ENCODE data around the gene NDUFA11.

NDUFA11 gene

GRCh38 chr19:5903624-5904351 lies at the start of gene NDUFA11:
TSS of gene NDUFA11 (minus strand) at chr19:5903790. CDS start at chr19:5903708, 82 bp downstream.
- Histone ChIP-seq H3K9ac (ENCODE audit: low read length) (peak within 1 kb of the TSS; percentile 99), H3K4me1 (ENCODE audit: control insufficient read depth, insufficient read depth, low read length) (peaks cover 3% of the 10 kb centered on the region), H3K4me3 (ENCODE audit: low read length) (peak within 1 kb of the TSS; percentile 98), H3K36me3 (ENCODE audit: control insufficient read depth, insufficient read depth, low read length) (peaks cover 2% of the 10 kb centered on the region), H3K27ac (ENCODE audit: low read depth, low read length) (peak within 1 kb of the TSS; percentile 93), H3K27me3 (ENCODE audit: control insufficient read depth, insufficient read depth, low read length) (no peaks in the 10 kb centered on the region)

- Histone ChIP-seq H3K9ac (ENCODE audit: low read length) (no peak overlapping the region), H3K36me3 (ENCODE audit: control insufficient read depth, insufficient read depth, low read length) (no peaks in the 10 kb centered on the region), H3K27me3 (ENCODE audit: control insufficient read depth, insufficient read depth, low read length) (no peaks in the 10 kb centered on the region), H3K4me1 (ENCODE audit: control insufficient read depth, insufficient read depth, low read length) (peaks cover 70% of the 10 kb centered on the region), H3K4me3 (ENCODE audit: low read length) (no peak overlapping the region), H3K27ac (ENCODE audit: low read depth, low read length) (peak overlapping the region; percentile 85)
These were observed 49.5 kb upstream of the NDUFA11 start for GRCh38 chr19:5953030-5953589.

- Histone ChIP-seq H3K4me3 (ENCODE audit: low read length) (no peak overlapping the region), H3K9ac (ENCODE audit: low read length) (no peak overlapping the region), H3K27me3 (ENCODE audit: control insufficient read depth, insufficient read depth, low read length) (no peaks in the 10 kb centered on the region), H3K36me3 (ENCODE audit: control insufficient read depth, insufficient read depth, low read length) (no peaks in the 10 kb centered on the region), H3K4me1 (ENCODE audit: control insufficient read depth, insufficient read depth, low read length) (peaks cover 77% of the 10 kb centered on the region), H3K27ac (ENCODE audit: low read depth, low read length) (peak overlapping the region; percentile 85)
These were observed 48.8 kb upstream of the NDUFA11 start for GRCh38 chr19:5952193-5953029.

- H3K27ac ChIP-seq (ENCODE audit: low read depth, low read length) = no peak overlapping the region
- H3K9ac ChIP-seq (ENCODE audit: low read length) = no peak overlapping the region
- no peaks in the 10 kb centered on the region for H3K27me3 ChIP-seq (ENCODE audit: control insufficient read depth, insufficient read depth, low read length)
- H3K4me3 ChIP-seq (ENCODE audit: low read length) = no peak overlapping the region
- H3K36me3 ChIP-seq (ENCODE audit: control insufficient read depth, insufficient read depth, low read length) = no peaks in the 10 kb centered on the region
- H3K4me1 ChIP-seq (ENCODE audit: control insufficient read depth, insufficient read depth, low read length) = peaks cover 76% of the 10 kb centered on the region
These were observed 47.8 kb upstream of the NDUFA11 start for GRCh38 chr19:5951338-5951861.

GRCh38 chr19:5950741-5951140 lies 47.2 kb upstream of the NDUFA11 start:
- Histone ChIP-seq H3K27me3 (ENCODE audit: control insufficient read depth, insufficient read depth, low read length) (no peaks in the 10 kb centered on the region), H3K27ac (ENCODE audit: low read depth, low read length) (no peak overlapping the region), H3K4me3 (ENCODE audit: low read length) (no peak overlapping the region), H3K4me1 (ENCODE audit: control insufficient read depth, insufficient read depth, low read length) (peaks cover 76% of the 10 kb centered on the region), H3K9ac (ENCODE audit: low read length) (no peak overlapping the region), H3K36me3 (ENCODE audit: control insufficient read depth, insufficient read depth, low read length) (no peaks in the 10 kb centered on the region)

GRCh38 chr19:5949792-5950305 lies 46.3 kb upstream of the NDUFA11 start:
- H3K27me3 ChIP-seq (ENCODE audit: control insufficient read depth, insufficient read depth, low read length) = no peaks in the 10 kb centered on the region
- peak overlapping the region; percentile 88 for H3K27ac ChIP-seq (ENCODE audit: low read depth, low read length)
- H3K9ac ChIP-seq (ENCODE audit: low read length) = no peak overlapping the region
- H3K4me1 ChIP-seq (ENCODE audit: control insufficient read depth, insufficient read depth, low read length) = peaks cover 74% of the 10 kb centered on the region
- H3K4me3 ChIP-seq (ENCODE audit: low read length) = peak overlapping the region; percentile 39
- no peaks in the 10 kb centered on the region for H3K36me3 ChIP-seq (ENCODE audit: control insufficient read depth, insufficient read depth, low read length)

GRCh38 chr19:5948752-5949564 lies 45.4 kb upstream of the NDUFA11 start:
- H3K9ac ChIP-seq (ENCODE audit: low read length) = no peak overlapping the region
- H3K36me3 ChIP-seq (ENCODE audit: control insufficient read depth, insufficient read depth, low read length) = no peaks in the 10 kb centered on the region
- no peak overlapping the region for H3K4me3 ChIP-seq (ENCODE audit: low read length)
- no peaks in the 10 kb centered on the region for H3K27me3 ChIP-seq (ENCODE audit: control insufficient read depth, insufficient read depth, low read length)
- H3K4me1 ChIP-seq (ENCODE audit: control insufficient read depth, insufficient read depth, low read length) = peaks cover 68% of the 10 kb centered on the region
- H3K27ac ChIP-seq (ENCODE audit: low read depth, low read length) = peak overlapping the region; percentile 88

- Histone ChIP-seq H3K9ac (ENCODE audit: low read length) (no peak overlapping the region), H3K4me1 (ENCODE audit: control insufficient read depth, insufficient read depth, low read length) (peaks cover 65% of the 10 kb centered on the region), H3K4me3 (ENCODE audit: low read length) (peak overlapping the region; percentile 39), H3K36me3 (ENCODE audit: control insufficient read depth, insufficient read depth, low read length) (no peaks in the 10 kb centered on the region), H3K27me3 (ENCODE audit: control insufficient read depth, insufficient read depth, low read length) (no peaks in the 10 kb centered on the region), H3K27ac (ENCODE audit: low read depth, low read length) (peak overlapping the region; percentile 88)
These were observed 43.8 kb upstream of the NDUFA11 start for GRCh38 chr19:5947435-5947834.

- Histone ChIP-seq H3K36me3 (ENCODE audit: control insufficient read depth, insufficient read depth, low read length) (peaks cover 10% of the 10 kb centered on the region), H3K4me3 (ENCODE audit: low read length) (no peak overlapping the region), H3K9ac (ENCODE audit: low read length) (no peak overlapping the region), H3K27ac (ENCODE audit: low read depth, low read length) (peak overlapping the region; percentile 73), H3K27me3 (ENCODE audit: control insufficient read depth, insufficient read depth, low read length) (no peaks in the 10 kb centered on the region), H3K4me1 (ENCODE audit: control insufficient read depth, insufficient read depth, low read length) (peaks cover 37% of the 10 kb centered on the region)
These were observed 40.0 kb upstream of the NDUFA11 start for GRCh38 chr19:5943623-5944022.

- H3K27me3 ChIP-seq (ENCODE audit: control insufficient read depth, insufficient read depth, low read length) = no peaks in the 10 kb centered on the region
- H3K9ac ChIP-seq (ENCODE audit: low read length) = no peak overlapping the region
- H3K36me3 ChIP-seq (ENCODE audit: control insufficient read depth, insufficient read depth, low read length) = peaks cover 10% of the 10 kb centered on the region
- H3K4me1 ChIP-seq (ENCODE audit: control insufficient read depth, insufficient read depth, low read length) = peaks cover 33% of the 10 kb centered on the region
- no peak overlapping the region for H3K4me3 ChIP-seq (ENCODE audit: low read length)
- peak overlapping the region; percentile 73 for H3K27ac ChIP-seq (ENCODE audit: low read depth, low read length)
These were observed 39.5 kb upstream of the NDUFA11 start for GRCh38 chr19:5943045-5943444.

GRCh38 chr19:5941673-5942072 lies 38.1 kb upstream of the NDUFA11 start:
- H3K4me3 ChIP-seq (ENCODE audit: low read length) = no peak overlapping the region
- peaks cover 27% of the 10 kb centered on the region for H3K4me1 ChIP-seq (ENCODE audit: control insufficient read depth, insufficient read depth, low read length)
- H3K27me3 ChIP-seq (ENCODE audit: control insufficient read depth, insufficient read depth, low read length) = no peaks in the 10 kb centered on the region
- H3K9ac ChIP-seq (ENCODE audit: low read length) = no peak overlapping the region
- H3K27ac ChIP-seq (ENCODE audit: low read depth, low read length) = peak overlapping the region; percentile 73
- peaks cover 14% of the 10 kb centered on the region for H3K36me3 ChIP-seq (ENCODE audit: control insufficient read depth, insufficient read depth, low read length)

Measured in rectal smooth muscle tissue (tissue), 1 donor.